Sigmoid colon (tissue), 4 donors: Measurements from ENCODE around the gene SUSD6.

ENCODE experiments used
- CTCF ChIP-seq, 4 experiments: fragments of 450-650 bp in 3 of 4; fragments of 200-600 bp in 1 of 4; IDR thresholded peaks; one replicate each; pipeline ENCODE4 v1.5.1; 2016 to 2019; ENCODE audit warnings: antibody characterized with exemption in 4 of 4, mild to moderate bottlenecking in 3 of 4, moderate library complexity in 2 of 4
- POLR2AphosphoS5 ChIP-seq, 4 donors: sonication (generic); formaldehyde crosslinking; IDR thresholded peaks; one replicate each; pipeline ENCODE4 v1.6.1; 2017; ENCODE audit warnings: antibody characterized with exemption in 4 of 4

DNA sequence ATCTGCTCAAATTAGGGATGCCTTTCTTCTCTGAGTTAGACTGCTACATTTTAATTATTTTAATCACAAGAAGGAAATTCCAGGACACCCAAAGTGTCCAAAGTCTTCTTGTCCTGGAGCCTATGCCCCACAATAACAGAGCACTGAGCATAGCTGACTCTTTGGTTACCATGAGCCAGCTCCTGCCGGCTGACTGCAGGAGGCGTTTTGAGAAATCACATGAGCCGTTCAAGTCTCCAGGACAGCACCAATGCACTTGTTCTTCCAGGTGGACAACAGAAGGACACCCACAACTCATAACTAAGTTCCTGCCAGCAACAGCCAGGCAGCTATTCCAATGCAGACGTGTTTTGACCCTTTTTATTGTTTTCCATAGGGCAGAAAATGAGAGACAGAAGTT is 109.5 kb downstream of the SUSD6 start:
- TF ChIP-seq POLR2AphosphoS5 (IDR thresholded peaks at IDR 0.05): no peak
- TF ChIP-seq CTCF (IDR thresholded peaks at IDR 0.05): no peak
